ENCODE data around the gene CFTR.

GRCh38 chr7:117679120-117679519 lies 199.3 kb downstream of the CFTR start:
- TF ChIP-seq NFXL1 (IDR thresholded peaks at IDR 0.05; ENCODE audit: borderline replicate concordance) (no peak), CTCF (IDR thresholded peaks at IDR 0.05 in 2 of 3, conservative IDR thresholded peaks at IDR 0.05 in 1 of 3; ENCODE audit: control insufficient read depth in 2 of 3, extremely low read depth in 1 of 3, insufficient read depth in 1 of 3, low read depth in 3 of 3, low read length in 3 of 3) (no peak), CBX3 (IDR thresholded peaks at IDR 0.05; ENCODE audit: borderline replicate concordance, low read depth) (no peak), HDAC6 (IDR thresholded peaks at IDR 0.05; ENCODE audit: unreplicated experiment) (no peak), REST (IDR thresholded peaks at IDR 0.05; ENCODE audit: low read depth, low read length) (no peak), SMAD1 (IDR thresholded peaks at IDR 0.05; ENCODE audit: low read depth, partially characterized antibody) (no peak), EP300 (IDR thresholded peaks at IDR 0.05; ENCODE audit: borderline replicate concordance in 1 of 2, control insufficient read depth in 1 of 2, low read depth in 2 of 2, low read length in 2 of 2) (no peak)

Data from GM12878 (cell line).